Neural cell (in vitro differentiated cells): ENCODE data around the gene CYP3A5. TPM values are rescaled to one million over a fixed set of nuclear protein-coding genes. Genes with fewer than 3 reads are reported as not detected.

Experiments
- H2AFZ ChIP-seq: fragments of 200-600, 300-800 bp; sonication (generic), shearing (Covaris generic); 2 replicates; pipeline ENCODE4 v1.6.0; 2014; ENCODE audit warnings: low read depth, mild to moderate bottlenecking, antibody characterized with exemption, low read length, moderate library complexity
- H3F3A ChIP-seq: fragments of 200-600 bp; shearing (Covaris generic); 2 replicates; pipeline ENCODE4 v1.6.1; 2016; ENCODE audit warnings: mild to moderate bottlenecking, moderate library complexity, mixed read lengths, antibody characterized with exemption, low read length; ENCODE audit not compliant: insufficient read depth, poor library complexity, severe bottlenecking
- H3K27ac ChIP-seq: fragments of 200-600, 300-800 bp; sonication (generic), shearing (Covaris generic); 2 replicates; pipeline ENCODE4 v1.5.1; 2014; ENCODE audit warnings: mild to moderate bottlenecking, low read length, moderate library complexity
- H3K27me3 ChIP-seq: fragments of 300-800, 200-600 bp; sonication (generic), shearing (Covaris generic); 2 replicates; pipeline ENCODE4 v1.6.0; 2014; ENCODE audit warnings: mild to moderate bottlenecking, low read depth, low read length, moderate library complexity; ENCODE audit not compliant: insufficient read depth
- H3K36me3 ChIP-seq: fragments of 300-800, 200-600 bp; sonication (generic), shearing (Covaris generic); 2 replicates; pipeline ENCODE4 v1.5.1; 2014; ENCODE audit warnings: mild to moderate bottlenecking, antibody characterized with exemption, low read length, moderate library complexity; ENCODE audit not compliant: insufficient read depth
- H3K4me2 ChIP-seq: fragments of 300-800, 200-600 bp; sonication (generic), shearing (Covaris generic); 2 replicates; pipeline ENCODE4 v1.6.0; 2014; ENCODE audit warnings: mild to moderate bottlenecking, low read length
- H3K4me3 ChIP-seq: fragments of 300-800, 200-600 bp; sonication (generic), shearing (Covaris generic); 2 replicates; pipeline ENCODE4 v1.5.1; 2014; ENCODE audit warnings: mild to moderate bottlenecking, low read length, moderate library complexity
- H3K79me2 ChIP-seq: fragments of 200-600 bp; shearing (Covaris generic); replicated peaks from 2 replicates; pipeline ENCODE4 v1.6.0; 2014; ENCODE audit warnings: mild to moderate bottlenecking, low read length, moderate library complexity; ENCODE audit not compliant: insufficient read depth
- H3K9ac ChIP-seq: fragments of 300-800, 200-600 bp; sonication (generic), shearing (Covaris generic); 2 replicates; pipeline ENCODE4 v1.6.1; 2016; ENCODE audit warnings: mild to moderate bottlenecking, low read length, mixed read lengths
- H3K9me2 ChIP-seq: fragments of 200-600 bp; shearing (Covaris generic); 2 replicates; pipeline ENCODE4 v1.6.1; 2016; ENCODE audit warnings: mild to moderate bottlenecking, low read length, mixed read lengths; ENCODE audit not compliant: insufficient read depth
- H3K9me3 ChIP-seq: fragments of 200-600, 300-800 bp; sonication (generic), shearing (Covaris generic); 2 replicates; pipeline ENCODE4 v1.6.1; 2016; ENCODE audit warnings: mild to moderate bottlenecking, mixed run types, low read length, moderate library complexity, mixed read lengths
- H4K20me1 ChIP-seq: fragments of 200-600 bp; shearing (Covaris generic); 2 replicates; pipeline ENCODE4 v1.6.1; 2016; ENCODE audit warnings: mild to moderate bottlenecking, mixed run types; ENCODE audit not compliant: insufficient read depth
- CTCF ChIP-seq: fragments of 450-650 bp; IDR thresholded peaks from 2 replicates; pipeline ENCODE4 v1.5.1; 2014; ENCODE audit warnings: antibody characterized with exemption, mild to moderate bottlenecking, moderate library complexity; ENCODE audit not compliant: poor library complexity, severe bottlenecking
- EP300 ChIP-seq: fragments of 450-650 bp; conservative IDR thresholded peaks from 2 replicates; pipeline ENCODE4 v1.6.1; 2014; ENCODE audit warnings: antibody characterized with exemption, mild to moderate bottlenecking, moderate library complexity; ENCODE audit not compliant: poor library complexity, severe bottlenecking
- EZH2 ChIP-seq: fragments of 200-600, 300-800 bp; shearing (Covaris generic), sonication (generic); IDR thresholded peaks from 2 replicates; pipeline ENCODE4 v1.6.1; 2014; ENCODE audit warnings: antibody characterized with exemption, low read length, borderline replicate concordance, mild to moderate bottlenecking; ENCODE audit not compliant: insufficient read depth, poor library complexity, severe bottlenecking
- MXI1 ChIP-seq: fragments of 450-650 bp; conservative IDR thresholded peaks from 2 replicates; pipeline ENCODE4 v1.6.1; 2014; ENCODE audit warnings: antibody characterized with exemption, mild to moderate bottlenecking; ENCODE audit not compliant: poor library complexity, severe bottlenecking
- POLR2AphosphoS5 ChIP-seq: IDR thresholded peaks from 2 replicates; pipeline ENCODE4 v1.6.1; 2012
- RAD21 ChIP-seq: fragments of 450-650 bp; conservative IDR thresholded peaks from 2 replicates; pipeline ENCODE4 v1.6.1; 2014; ENCODE audit warnings: antibody characterized with exemption, mild to moderate bottlenecking, moderate library complexity
- SMC3 ChIP-seq: fragments of 450-650 bp; conservative IDR thresholded peaks from 2 replicates; pipeline ENCODE4 v1.6.1; 2014; ENCODE audit warnings: antibody characterized with exemption, mild to moderate bottlenecking, moderate library complexity; ENCODE audit not compliant: poor library complexity
- TAF1 ChIP-seq: IDR thresholded peaks from 2 replicates; pipeline ENCODE4 v1.6.1; 2012; ENCODE audit warnings: low read depth
- polyA plus RNA-seq: library from polyadenylated mRNA; depleted of rRNA; stranded (reverse); fragments of >200 nt; gene quantifications from 2 replicates; pipeline ENCODE4 v1.2.3, GENCODE V29; 2014
- TF ChIP-seq, protein P1 (sequence below): IDR thresholded peaks from 2 replicates; pipeline ENCODE4 v1.6.1; 2012; ENCODE audit warnings: borderline replicate concordance

CYP3A5 gene
- polyA plus RNA-seq, 1 donor from 2014 or later: not detected

GRCh38 chr7:99720800-99721595, 41.2 kb upstream of the CYP3A5 start:
- no peaks in the 10 kb centered on the region for H3K36me3 ChIP-seq
- no peaks in the 10 kb centered on the region for H3K9me2 ChIP-seq
- H3K79me2 ChIP-seq: no peaks in the 10 kb centered on the region
- no peaks in the 10 kb centered on the region for H3F3A ChIP-seq
- no peaks in the 10 kb centered on the region for H3K27me3 ChIP-seq
- no peaks in the 10 kb centered on the region for H4K20me1 ChIP-seq
- H2AFZ ChIP-seq: no peak overlapping the region
- H3K9ac ChIP-seq: no peak overlapping the region
- H3K9me3 ChIP-seq: no peaks in the 10 kb centered on the region
- no peak overlapping the region for H3K4me2 ChIP-seq
- no peak overlapping the region for H3K4me3 ChIP-seq
- no peak for TF ChIP-seq POLR2AphosphoS5
- no peak for TF ChIP-seq SMC3
- TF ChIP-seq, protein P1, sequence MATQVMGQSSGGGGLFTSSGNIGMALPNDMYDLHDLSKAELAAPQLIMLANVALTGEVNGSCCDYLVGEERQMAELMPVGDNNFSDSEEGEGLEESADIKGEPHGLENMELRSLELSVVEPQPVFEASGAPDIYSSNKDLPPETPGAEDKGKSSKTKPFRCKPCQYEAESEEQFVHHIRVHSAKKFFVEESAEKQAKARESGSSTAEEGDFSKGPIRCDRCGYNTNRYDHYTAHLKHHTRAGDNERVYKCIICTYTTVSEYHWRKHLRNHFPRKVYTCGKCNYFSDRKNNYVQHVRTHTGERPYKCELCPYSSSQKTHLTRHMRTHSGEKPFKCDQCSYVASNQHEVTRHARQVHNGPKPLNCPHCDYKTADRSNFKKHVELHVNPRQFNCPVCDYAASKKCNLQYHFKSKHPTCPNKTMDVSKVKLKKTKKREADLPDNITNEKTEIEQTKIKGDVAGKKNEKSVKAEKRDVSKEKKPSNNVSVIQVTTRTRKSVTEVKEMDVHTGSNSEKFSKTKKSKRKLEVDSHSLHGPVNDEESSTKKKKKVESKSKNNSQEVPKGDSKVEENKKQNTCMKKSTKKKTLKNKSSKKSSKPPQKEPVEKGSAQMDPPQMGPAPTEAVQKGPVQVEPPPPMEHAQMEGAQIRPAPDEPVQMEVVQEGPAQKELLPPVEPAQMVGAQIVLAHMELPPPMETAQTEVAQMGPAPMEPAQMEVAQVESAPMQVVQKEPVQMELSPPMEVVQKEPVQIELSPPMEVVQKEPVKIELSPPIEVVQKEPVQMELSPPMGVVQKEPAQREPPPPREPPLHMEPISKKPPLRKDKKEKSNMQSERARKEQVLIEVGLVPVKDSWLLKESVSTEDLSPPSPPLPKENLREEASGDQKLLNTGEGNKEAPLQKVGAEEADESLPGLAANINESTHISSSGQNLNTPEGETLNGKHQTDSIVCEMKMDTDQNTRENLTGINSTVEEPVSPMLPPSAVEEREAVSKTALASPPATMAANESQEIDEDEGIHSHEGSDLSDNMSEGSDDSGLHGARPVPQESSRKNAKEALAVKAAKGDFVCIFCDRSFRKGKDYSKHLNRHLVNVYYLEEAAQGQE: no peak
- no peak for TF ChIP-seq RAD21
- TF ChIP-seq TAF1: no peak
- TF ChIP-seq EP300: no peak
- TF ChIP-seq MXI1: no peak
- TF ChIP-seq EZH2: no peak
- TF ChIP-seq CTCF: no peak
- H3K27ac ChIP-seq: no peak overlapping the region

GRCh38 chr7:99719996-99720769, 40.4 kb upstream of the CYP3A5 start:
- no peaks in the 10 kb centered on the region for H3K27me3 ChIP-seq
- no peak overlapping the region for H3K27ac ChIP-seq
- H3F3A ChIP-seq: no peaks in the 10 kb centered on the region
- no peaks in the 10 kb centered on the region for H3K9me2 ChIP-seq
- no peak overlapping the region for H2AFZ ChIP-seq
- H3K4me3 ChIP-seq: no peak overlapping the region
- H3K9ac ChIP-seq: no peak overlapping the region
- no peak for TF ChIP-seq TAF1
- TF ChIP-seq, protein P1: no peak
- TF ChIP-seq CTCF: no peak
- no peaks in the 10 kb centered on the region for H3K36me3 ChIP-seq
- no peaks in the 10 kb centered on the region for H3K79me2 ChIP-seq
- no peak overlapping the region for H3K4me2 ChIP-seq
- no peaks in the 10 kb centered on the region for H4K20me1 ChIP-seq
- H3K9me3 ChIP-seq: no peaks in the 10 kb centered on the region
